NCI-H510A (cell line): ENCODE measurements around the gene RASSF3.
"Not testable (repeated sequence)": the region's sequence is repeated elsewhere in the genome, so short reads cannot be mapped to it uniquely, and the experiment has no call there.

ENCODE experiments used
- DNase-seq: peaks from one replicate; lab custom pipeline; 2025; lab: John Stamatoyannopoulos, UW

The RASSF3 gene

GRCh38 chr12:64633011-64633939 is 23.0 kb downstream of the RASSF3 start:
- DNase-seq = no peak

DNA sequence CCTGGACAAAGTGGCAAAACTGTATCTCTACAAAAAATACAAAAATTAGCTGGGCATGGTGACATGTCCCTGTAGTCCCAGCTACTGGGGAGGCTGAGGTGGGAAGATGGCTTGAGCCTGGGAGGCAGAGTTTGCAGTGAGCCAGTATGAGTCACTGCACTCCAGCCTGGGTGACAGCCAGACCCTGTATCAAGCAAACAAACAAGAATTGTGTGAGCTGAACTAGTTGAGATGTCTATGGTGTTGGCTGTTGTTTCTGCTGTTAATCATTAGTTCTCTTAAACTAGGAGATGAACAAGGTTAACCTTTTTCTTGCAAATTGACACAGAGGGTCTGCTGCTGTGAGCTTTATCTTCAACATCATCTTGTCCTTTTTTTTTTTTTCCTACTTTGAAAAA is 23.6 kb downstream of the RASSF3 start:
- no peak for DNase-seq

GRCh38 chr12:64634508-64635092 is 24.3 kb downstream of the RASSF3 start:
- DNase-seq = no peak

DNA sequence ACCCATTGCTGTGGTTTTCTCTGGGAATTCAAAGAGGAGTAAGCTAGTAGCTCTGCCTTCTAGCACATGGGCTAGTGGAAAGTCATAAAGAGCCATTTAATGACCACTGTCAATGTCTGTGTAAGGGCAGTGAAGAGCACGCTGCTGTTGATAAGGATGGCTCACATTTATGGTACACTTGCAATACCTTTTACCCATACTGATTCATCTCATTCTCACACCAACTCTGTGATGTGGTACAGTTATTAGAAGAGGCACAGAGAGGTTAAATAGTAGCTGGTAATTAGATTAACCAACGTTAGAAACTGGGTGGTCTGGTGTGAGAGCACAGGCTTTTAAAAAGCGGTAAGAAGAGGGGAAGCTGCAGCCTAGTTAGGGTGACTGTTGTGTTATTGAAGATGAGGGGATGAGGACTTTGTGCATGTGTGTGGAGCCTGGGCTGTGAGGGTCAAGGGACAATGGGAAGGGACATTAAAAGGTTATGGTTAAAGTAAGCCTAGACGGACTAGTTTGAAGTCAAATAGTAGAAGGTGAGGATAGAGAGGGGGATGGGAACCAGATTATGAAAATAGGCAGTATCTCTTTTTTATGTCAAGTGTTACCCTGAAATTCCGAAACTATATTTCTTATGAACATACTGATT is 25.2 kb downstream of the RASSF3 start:
- no peak for DNase-seq

GRCh38 chr12:64636856-64637255 is 26.6 kb downstream of the RASSF3 start:
- DNase-seq = no peak

DNA sequence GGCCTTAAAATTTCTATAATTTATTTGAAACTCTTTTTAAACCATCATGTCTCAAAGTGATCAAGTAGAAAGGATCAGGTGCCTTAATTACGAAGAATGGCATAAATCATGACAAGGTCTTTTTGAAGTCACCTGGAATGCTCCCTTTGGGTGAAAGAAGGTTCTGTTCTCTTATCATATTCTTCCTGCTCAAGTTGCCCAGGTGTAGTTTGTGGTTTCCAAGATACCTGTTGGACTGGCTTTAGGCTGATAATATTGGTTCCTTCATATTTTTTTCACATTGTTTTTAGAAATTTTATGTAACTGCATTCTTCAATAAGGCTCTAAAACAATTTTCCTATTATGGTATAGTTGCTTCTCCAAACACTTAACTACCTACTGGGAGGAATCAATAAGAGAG is 29.2 kb downstream of the RASSF3 start:
- DNase-seq = no peak

GRCh38 chr12:64646318-64646717 is 36.0 kb downstream of the RASSF3 start:
- DNase-seq = no peak

DNA sequence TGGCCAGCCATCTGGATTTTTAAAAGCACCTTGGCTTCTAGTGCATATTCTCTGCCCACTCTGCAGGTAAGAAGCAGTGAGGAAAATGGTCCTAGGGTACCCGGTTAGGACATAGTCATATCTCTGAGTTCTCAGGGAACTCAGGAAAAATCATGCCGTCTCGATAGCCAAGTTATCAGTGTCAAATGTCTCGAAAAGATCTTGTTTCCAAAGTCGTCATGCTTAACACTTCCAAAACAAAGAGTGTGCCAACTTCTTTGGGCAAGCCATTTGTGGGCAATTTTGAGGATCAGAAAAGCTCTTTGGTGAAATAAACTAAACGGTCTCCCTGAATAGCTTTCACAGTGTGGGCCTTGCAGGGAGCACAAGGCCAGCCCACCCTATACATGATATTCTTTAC is 39.2 kb downstream of the RASSF3 start:
- DNase-seq = no peak

DNA sequence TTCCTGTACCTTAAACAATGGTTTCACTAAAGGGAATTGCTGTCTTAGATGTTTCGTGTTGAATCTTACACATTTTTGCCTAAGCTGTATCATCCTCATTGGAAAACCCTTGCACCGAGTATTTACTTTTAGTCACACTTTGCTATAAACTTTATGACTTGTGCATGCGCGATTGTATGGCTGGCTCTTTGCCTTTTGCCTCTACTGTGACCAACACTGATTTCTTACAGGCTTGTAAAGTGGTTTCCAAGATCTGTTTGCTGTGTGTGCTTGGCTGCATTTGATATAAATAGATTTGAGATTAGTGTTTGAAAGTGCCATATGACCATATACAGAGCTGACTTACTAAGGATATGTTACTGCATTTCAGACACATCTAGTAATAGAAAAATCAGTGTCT is 40.5 kb downstream of the RASSF3 start:
- no peak for DNase-seq

GRCh38 chr12:64652346-64652745 is 42.1 kb downstream of the RASSF3 start:
- no peak for DNase-seq

GRCh38 chr12:64653123-64653522 is 42.8 kb downstream of the RASSF3 start:
- DNase-seq = no peak

- DNase-seq = not testable (repeated sequence)
Measured at GRCh38 chr12:64653907-64654306, 43.6 kb downstream of the RASSF3 start.

DNA sequence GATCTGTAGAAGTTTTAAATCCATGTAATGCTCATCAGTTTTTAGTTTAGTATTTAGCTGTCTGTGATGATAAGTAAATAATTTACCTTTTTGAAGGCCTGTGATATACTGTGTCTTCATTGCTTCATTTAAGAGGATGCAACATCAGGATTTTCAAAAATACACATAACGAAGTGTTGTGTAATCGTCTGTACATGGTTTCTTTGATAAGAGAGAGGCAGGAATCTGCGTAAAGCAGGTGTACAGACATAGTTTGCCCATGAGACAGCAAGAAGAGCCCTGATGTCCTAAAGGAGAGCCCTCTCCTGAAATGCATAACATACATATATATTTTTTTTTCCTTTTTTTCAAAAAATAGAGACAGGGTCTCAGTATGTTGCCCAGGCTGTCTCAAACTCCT is 44.8 kb downstream of the RASSF3 start:
- no peak for DNase-seq

DNA sequence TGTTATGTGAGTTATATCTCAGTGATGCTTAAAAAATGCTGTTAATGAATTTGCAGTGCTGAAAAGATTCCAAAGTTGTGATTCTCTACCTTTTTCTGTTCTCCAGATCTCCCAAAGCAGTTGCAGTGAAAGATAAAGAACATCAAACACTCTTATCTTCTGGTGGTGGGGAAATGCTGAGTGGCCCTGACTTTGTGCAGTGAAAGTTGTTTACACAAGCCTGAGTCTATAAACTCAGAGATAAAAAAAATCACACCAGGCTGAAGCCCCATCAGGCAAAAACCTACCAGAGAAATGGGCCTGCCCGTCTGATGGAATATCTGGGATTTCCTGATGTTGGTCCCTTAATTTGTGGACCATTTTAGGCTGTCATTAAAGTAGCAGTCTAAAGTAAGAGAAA is 46.1 kb downstream of the RASSF3 start:
- DNase-seq = no peak

DNA sequence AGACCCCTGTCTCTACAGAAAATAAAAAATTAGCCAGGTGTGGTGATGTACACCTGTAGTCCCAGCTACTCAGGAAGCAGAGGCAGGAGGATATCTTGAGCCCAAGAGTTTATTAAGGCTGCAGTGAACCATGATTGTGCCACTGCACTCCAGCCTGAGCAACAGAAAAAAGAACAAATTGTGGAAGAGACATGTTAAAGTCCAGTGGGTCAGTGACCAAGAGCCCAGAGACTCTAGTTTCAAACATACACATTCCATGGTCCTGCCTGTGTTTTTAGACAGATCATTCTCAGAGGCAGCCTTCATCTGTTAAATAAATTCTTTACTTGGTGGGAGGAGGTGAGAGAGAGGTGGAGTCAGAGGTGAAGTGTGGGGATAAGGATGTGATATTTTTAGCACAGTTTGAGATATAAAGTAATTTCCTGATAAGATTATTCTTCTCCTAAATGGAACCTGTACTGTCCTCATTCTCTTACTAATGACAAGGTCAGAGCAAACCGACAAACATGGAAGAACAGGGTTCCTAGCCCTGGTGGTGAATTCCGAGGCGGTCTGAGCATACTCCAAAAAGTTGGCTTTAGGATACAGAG is 48.7 kb downstream of the RASSF3 start:
- DNase-seq = no peak

DNA sequence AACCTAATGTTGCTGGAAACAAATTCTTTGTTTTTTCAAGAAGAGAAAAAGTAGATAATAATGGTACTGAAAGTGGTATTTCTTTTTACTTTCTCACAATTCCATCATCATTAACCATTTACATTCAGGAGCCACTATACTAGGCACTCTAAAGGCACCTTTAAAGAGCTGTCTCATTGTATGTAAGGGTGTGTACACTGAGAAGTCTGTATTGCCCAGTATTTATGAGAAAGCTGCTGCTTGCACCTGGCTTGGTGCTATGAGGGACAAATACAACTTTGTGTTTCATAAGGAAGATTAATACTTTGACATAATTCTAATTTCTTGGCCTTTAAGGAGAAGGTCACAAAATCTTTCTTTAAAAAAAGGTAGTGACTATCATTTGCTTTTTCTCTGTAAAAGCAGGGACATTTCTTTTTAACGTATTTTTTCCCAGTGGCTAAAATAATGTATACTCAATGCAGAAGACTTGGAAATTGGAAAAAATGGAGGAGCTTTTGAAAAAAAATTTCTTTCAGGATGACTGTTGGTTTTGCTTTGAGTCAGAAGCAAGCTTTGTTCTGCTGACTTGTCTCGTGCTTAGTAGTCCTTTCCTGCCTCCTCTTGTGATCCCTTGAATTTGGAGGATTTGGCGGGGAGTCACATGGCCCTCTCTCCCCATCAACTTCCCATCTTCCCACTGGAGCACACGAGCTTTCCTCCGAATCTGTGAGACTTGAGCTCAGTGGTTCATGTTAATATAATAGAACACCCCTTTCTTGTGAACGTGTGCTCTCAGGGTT is 50.1 kb downstream of the RASSF3 start:
- no peak for DNase-seq

DNA sequence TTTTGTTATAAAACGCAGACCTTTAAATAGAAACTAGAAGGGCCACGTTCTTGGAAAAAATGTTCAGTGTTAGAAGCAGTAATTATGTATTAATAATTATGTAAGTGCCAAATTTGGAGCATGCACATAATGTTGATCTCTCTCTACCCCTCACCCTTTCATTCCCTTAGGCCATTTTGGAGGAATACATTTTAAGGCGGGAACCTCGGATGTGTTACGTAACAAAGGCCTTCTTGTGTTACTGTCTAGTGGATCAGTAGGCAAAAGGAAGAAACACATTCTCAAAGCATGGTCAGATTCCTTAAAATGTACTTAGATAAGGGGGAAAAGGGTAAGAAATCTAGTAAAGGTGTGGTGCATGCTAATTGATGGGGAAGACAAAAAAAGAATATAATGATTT is 52.7 kb downstream of the RASSF3 start:
- DNase-seq = no peak

DNA sequence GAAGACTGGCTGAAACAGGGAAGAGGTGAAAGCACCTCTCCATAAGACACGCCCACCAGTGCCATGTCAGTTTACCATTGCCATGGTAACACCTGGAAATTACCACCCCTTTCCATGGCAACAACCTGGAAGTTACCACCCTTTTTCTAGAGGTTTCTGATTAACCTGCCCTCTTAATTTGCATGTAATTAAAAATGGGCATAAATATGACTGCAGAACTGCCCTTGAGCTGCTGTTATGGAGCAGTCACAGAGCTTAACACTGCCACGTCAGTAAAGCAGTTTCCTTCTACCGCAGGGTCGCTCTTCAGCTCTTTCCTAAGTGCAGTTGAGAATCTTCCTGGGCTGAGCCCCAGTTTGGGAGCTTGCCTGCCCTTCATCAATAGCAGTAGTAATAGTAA is 55.2 kb downstream of the RASSF3 start:
- no peak for DNase-seq

DNA sequence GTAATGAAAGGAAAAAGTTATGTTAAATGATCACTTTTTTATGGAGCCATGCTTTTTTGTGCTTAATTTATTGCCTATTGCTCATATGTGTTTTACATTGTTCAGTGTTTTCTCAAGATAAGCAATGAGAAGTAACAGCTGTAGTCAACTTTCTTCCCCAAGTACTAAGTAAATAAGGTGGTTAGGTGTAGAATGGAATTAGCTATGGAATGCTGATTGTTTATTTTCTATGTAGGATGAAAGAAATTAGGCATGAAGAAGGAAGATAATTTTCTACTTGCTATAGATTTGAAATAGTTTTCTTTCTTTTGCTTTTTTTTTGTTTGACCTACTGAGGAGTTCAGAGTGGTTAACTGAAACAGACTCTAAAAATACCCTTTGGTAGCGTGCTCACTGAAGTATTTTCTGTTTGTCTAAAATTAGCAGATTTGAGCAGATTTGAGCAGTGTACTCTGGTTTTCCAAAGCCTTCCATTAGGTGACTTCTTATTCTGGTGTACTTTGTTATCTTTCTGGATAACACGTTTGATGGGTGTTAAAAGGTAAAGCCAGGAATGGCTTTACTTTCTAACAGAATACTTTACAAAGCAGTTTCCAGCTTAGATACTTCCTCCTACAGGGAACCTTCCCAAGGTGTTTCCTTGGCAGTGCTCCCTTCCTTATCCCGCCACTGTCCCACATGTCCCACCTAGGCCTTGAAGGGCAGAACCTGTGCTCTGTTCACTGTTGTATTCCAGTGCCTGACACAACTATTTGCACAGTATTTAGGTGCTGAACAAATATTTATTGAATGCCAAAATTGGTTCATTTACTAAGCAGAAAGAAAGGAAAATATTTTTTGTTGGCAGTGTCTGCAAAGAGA is 56.0 kb downstream of the RASSF3 start:
- DNase-seq = no peak

DNA sequence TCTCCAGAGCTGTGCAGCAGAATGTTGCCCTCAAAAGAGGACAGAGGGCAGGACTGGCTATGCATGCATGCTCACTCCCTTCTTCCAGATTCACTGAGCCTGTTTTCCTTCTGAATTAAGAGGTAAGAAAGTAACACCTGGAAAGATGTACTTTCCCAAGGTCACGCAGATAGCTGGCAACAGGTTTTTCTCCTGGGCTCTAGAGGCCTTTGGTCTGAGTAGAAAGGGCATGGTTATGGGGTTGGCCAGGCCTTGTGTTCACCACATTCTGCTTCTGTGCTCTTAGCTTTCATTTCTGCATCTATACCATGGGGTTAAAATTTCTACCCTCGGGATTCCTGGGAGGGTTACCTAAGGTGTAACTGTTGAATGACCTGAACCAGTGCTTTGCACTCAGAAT is 57.5 kb downstream of the RASSF3 start:
- no peak for DNase-seq

DNA sequence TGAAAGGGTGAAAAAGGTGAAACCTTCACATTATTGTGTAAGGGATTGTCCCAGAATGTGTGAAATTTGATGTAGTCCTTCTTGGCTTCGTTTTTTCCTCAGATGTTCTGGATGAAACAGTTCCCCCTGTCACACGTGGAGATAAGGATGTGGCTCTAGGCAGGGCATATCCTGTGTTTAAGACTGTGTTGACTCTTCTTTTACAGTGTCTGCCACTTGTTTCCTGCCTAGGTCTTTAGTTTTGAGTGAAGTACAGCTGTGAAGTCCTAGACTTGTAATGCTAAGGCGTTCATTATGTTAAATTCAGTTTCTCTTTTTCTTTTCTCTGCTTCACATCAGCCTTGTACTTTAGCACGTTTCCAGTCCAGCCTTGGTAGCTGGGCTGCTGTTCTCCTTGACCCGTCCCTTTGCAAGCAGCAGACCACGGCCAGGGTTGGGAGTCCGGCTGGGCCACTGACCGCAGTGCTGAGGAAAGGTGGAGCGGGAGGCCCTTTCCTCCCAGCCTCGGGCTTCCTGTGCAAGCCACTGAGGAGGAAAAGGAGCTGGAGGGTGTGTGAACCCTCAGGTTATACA is 59.1 kb downstream of the RASSF3 start:
- no peak for DNase-seq
